GM21360 (cell line): ENCODE data around the gene MS4A18.
"Not testable (repeated sequence)": the region's sequence is repeated elsewhere in the genome, so short reads cannot be mapped to it uniquely, and the experiment has no call there.

Experiments used
- ATAC-seq: cut with Tn5 transposase; IDR thresholded peaks from one replicate; pipeline ENCODE4 v1.9.1; 2021; ENCODE audit warnings: mild to moderate bottlenecking, moderate library complexity; ENCODE audit not compliant: unreplicated experiment

The MS4A18 gene

GRCh38 chr11:60724420-60724819, at the start of gene MS4A18:
MS4A18 (plus strand) TSS chr11:60724720.
- no peak for ATAC-seq

- not testable (repeated sequence) for ATAC-seq
Observed at GRCh38 chr11:60678231-60678630, 46.3 kb upstream of the MS4A18 start.

- no peak for ATAC-seq
Observed at GRCh38 chr11:60679879-60680278, 44.6 kb upstream of the MS4A18 start.

- no peak for ATAC-seq
Observed at GRCh38 chr11:60680455-60681119, 43.9 kb upstream of the MS4A18 start.

GRCh38 chr11:60684541-60684848, 40.0 kb upstream of the MS4A18 start:
- not testable (repeated sequence) for ATAC-seq

- no peak for ATAC-seq
Observed at GRCh38 chr11:60691661-60692060, 32.9 kb upstream of the MS4A18 start.

GRCh38 chr11:60699284-60699691, 25.2 kb upstream of the MS4A18 start, which contains the start of gene MS4A8:
MS4A8 (plus strand) TSS chr11:60699612; CDS start chr11:60700861, 1,249 bp downstream.
- ATAC-seq = no peak

- no peak for ATAC-seq
Observed at GRCh38 chr11:60699936-60700335, 24.6 kb upstream of the MS4A18 start.

- no peak for ATAC-seq
Observed at GRCh38 chr11:60700689-60701468, 23.6 kb upstream of the MS4A18 start.

- ATAC-seq = no peak
Observed at GRCh38 chr11:60701469-60701818, 23.1 kb upstream of the MS4A18 start.

GRCh38 chr11:60703374-60703773, 21.1 kb upstream of the MS4A18 start:
- ATAC-seq = no peak

GRCh38 chr11:60705895-60706294, 18.6 kb upstream of the MS4A18 start:
- ATAC-seq = no peak

- ATAC-seq = no peak
Observed at GRCh38 chr11:60706931-60707330, 17.6 kb upstream of the MS4A18 start.

GRCh38 chr11:60710482-60710881, 14.0 kb upstream of the MS4A18 start:
- ATAC-seq = no peak

- no peak for ATAC-seq
Observed at GRCh38 chr11:60711276-60711675, 13.2 kb upstream of the MS4A18 start.

GRCh38 chr11:60713423-60713822, 11.1 kb upstream of the MS4A18 start:
- ATAC-seq = not testable (repeated sequence)

- ATAC-seq = no peak
Observed at GRCh38 chr11:60717956-60718355, 6.6 kb upstream of the MS4A18 start.

- no peak for ATAC-seq
Observed at GRCh38 chr11:60718524-60719316, 5.8 kb upstream of the MS4A18 start.

GRCh38 chr11:60719391-60719790, 5.1 kb upstream of the MS4A18 start:
- no peak for ATAC-seq

GRCh38 chr11:60720460-60720859, 4.1 kb upstream of the MS4A18 start:
- no peak for ATAC-seq

- ATAC-seq = no peak
Observed at GRCh38 chr11:60725592-60725991, 1.1 kb downstream of the MS4A18 start.

- ATAC-seq = no peak
Observed at GRCh38 chr11:60731586-60731985, 7.1 kb downstream of the MS4A18 start.
